ENCODE data around the gene DENND2A.
"Not testable (repeated sequence)": the region's sequence is repeated elsewhere in the genome, so short reads cannot be mapped to it uniquely, and the experiment has no call there.

DENND2A gene

GRCh38 chr7:140667476-140667875 is 26.9 kb upstream of the DENND2A start:
- no peak overlapping the region for H3K4me3 ChIP-seq (ENCODE audit: low read length)
- no peak for DNase-seq (ENCODE audit: low read depth)
- TF ChIP-seq, protein P1, sequence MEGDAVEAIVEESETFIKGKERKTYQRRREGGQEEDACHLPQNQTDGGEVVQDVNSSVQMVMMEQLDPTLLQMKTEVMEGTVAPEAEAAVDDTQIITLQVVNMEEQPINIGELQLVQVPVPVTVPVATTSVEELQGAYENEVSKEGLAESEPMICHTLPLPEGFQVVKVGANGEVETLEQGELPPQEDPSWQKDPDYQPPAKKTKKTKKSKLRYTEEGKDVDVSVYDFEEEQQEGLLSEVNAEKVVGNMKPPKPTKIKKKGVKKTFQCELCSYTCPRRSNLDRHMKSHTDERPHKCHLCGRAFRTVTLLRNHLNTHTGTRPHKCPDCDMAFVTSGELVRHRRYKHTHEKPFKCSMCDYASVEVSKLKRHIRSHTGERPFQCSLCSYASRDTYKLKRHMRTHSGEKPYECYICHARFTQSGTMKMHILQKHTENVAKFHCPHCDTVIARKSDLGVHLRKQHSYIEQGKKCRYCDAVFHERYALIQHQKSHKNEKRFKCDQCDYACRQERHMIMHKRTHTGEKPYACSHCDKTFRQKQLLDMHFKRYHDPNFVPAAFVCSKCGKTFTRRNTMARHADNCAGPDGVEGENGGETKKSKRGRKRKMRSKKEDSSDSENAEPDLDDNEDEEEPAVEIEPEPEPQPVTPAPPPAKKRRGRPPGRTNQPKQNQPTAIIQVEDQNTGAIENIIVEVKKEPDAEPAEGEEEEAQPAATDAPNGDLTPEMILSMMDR (conservative IDR thresholded peaks at IDR 0.05; ENCODE audit: low read length), result no peak

GRCh38 chr7:140662938-140663337 is 22.3 kb upstream of the DENND2A start:
- DNase-seq (ENCODE audit: low read depth); H3K4me3 ChIP-seq (ENCODE audit: low read length): not testable (repeated sequence)

DNA sequence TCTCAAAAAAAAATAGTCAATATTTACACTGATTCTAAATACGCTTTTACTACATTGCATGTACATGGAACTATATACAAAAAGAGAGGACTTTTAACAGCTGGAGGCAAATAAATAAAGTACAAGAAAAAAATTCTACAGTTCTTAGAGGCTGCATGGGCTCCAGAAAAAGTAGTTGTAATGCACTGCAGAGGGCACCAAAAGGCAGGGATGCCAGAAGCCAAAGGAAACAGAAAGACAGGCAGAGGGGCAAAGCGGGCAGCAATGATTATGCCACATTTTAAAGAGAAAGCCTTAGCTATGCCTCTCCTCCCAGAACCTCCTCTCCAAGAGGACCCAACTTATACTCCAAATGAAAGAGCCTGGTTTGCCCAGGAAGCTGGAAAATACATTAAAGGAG is 20.5 kb upstream of the DENND2A start:
- H3K4me3 ChIP-seq (ENCODE audit: low read length), result no peak overlapping the region
- no peak for DNase-seq (ENCODE audit: low read depth)
- TF ChIP-seq, protein P1 (conservative IDR thresholded peaks at IDR 0.05; ENCODE audit: low read length), result peak; percentile 28

DNA sequence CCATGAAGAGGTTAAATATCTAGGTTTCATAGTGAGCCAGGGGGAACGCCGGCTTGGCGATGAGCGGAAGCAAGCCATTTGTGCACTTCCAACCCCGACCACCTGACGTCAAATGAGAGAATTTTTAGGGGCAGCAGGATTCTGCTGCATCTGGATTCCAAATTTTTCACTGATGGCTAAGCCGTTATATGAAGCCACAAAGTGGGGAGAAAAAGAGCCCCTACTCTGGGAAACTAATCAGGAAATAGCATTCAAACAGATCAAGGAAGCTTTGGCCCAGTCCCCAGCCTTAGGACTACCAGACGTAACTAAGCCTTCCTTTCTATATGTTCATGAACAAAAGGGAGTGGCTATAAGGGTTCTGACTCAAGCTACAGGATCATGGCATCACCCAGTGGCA is 19.2 kb upstream of the DENND2A start:
- DNase-seq (ENCODE audit: low read depth), result peak; percentile 38
- H3K4me3 ChIP-seq (ENCODE audit: low read length), result no peak overlapping the region
- TF ChIP-seq, protein P1 (conservative IDR thresholded peaks at IDR 0.05; ENCODE audit: low read length), result no peak

- H3K4me3 ChIP-seq (ENCODE audit: low read length), result no peak overlapping the region
- DNase-seq (ENCODE audit: low read depth), result no peak
- TF ChIP-seq, protein P1 (conservative IDR thresholded peaks at IDR 0.05; ENCODE audit: low read length), result no peak
Observed at GRCh38 chr7:140657891-140658290, 17.3 kb upstream of the DENND2A start.

GRCh38 chr7:140656548-140657515 is 16.2 kb upstream of the DENND2A start:
- DNase-seq (ENCODE audit: low read depth), result peak; percentile 69
- peak overlapping the region; percentile 52 for H3K4me3 ChIP-seq (ENCODE audit: low read length)
- TF ChIP-seq, protein P1 (conservative IDR thresholded peaks at IDR 0.05; ENCODE audit: low read length), result no peak

DNA sequence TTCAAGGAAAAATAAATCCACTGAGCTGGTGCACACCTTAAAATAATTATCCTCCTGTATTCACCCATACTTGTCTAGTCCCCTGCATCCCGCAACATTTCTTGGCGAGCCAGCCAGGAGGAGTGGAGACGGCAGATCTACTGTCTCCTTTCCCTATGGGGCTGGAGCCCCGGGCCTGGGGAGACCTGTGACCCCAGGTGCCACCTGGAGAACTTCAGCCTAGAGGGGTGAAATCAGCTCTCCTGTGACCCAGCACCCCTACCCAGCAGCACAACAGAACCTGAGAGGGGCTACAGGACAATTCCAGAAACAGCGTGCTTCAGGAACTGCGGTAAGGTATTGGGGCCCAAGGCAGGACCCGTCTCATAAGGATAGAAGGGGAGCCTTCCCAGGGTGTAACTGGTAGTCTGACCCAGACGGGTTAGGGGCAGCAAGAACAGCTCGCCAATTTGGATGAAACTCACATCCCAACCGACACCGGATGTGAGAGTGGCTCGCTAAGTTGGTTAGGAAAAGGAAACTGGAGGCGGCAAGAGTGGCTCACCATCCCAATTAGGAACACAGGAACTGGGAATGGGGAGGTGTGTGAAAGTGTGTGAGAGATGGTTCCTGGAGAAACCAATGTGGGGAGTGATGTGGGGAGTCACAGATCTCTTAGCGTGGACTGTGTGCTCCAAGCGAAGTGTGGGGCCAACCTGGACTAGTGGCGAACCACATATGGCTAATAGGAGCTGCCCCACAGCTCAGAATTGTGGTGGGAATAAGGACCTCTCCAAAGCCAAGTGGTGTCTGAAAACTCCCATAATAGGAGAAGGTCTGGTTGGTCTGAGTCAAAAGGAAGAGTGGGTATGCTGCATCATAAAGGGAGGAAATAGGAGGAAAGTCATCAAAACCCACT is 15.1 kb upstream of the DENND2A start:
- TF ChIP-seq, protein P1 (conservative IDR thresholded peaks at IDR 0.05; ENCODE audit: low read length), result no peak
- no peak overlapping the region for H3K4me3 ChIP-seq (ENCODE audit: low read length)
- no peak for DNase-seq (ENCODE audit: low read depth)
